Adrenal gland (tissue), 19 donors: ENCODE results near the gene IGFALS. TPM values are rescaled to one million over a fixed set of nuclear protein-coding genes. Genes with fewer than 3 reads are reported as not detected.

Experiments
- DNase-seq, 7 donors: peaks; one replicate each; pipeline ENCODE4 v3.0.0-alpha.2; 2019 to 2020
- H3K27ac ChIP-seq, 5 donors: fragments of 200-600 bp; sonication (generic) in 4 of 5; 1 replicate in 3 of 5; 2 replicates in 2 of 5; pipeline versions ENCODE4 v1.5.1 to v1.8.0; 2016 to 2020; ENCODE audit warnings: mild to moderate bottlenecking in 1 of 5
- H3K27me3 ChIP-seq: fragments of 200-600 bp; 2 replicates; pipeline ENCODE4 v1.8.0; 2021
- H3K36me3 ChIP-seq, 2 donors: fragments of 200-600 bp; replicated peaks in 1 of 2; 1 replicate in 1 of 2; 2 replicates in 1 of 2; pipeline versions ENCODE4 v1.5.1 to v1.8.0; 2018 to 2022
- H3K4me1 ChIP-seq, 2 donors: fragments of 200-600 bp; replicated peaks in 1 of 2; 1 replicate in 1 of 2; 2 replicates in 1 of 2; pipeline versions ENCODE4 v1.5.1 to v1.8.0; 2018 to 2021
- H3K4me3 ChIP-seq, 4 donors: fragments of 200-600 bp; sonication (generic) in 3 of 4; one replicate each; pipeline ENCODE4 v1.5.1; 2016 to 2018
- H3K9me3 ChIP-seq, 3 donors: fragments of 200-600 bp; sonication (generic) in 1 of 3; replicated peaks in 1 of 3; 1 replicate in 2 of 3; 2 replicates in 1 of 3; pipeline versions ENCODE4 v1.5.1 to v1.8.0; 2016 to 2021
- POLR2A ChIP-seq, 2 donors: fragments of 450-650 bp; IDR thresholded peaks; one replicate each; pipeline ENCODE4 v1.6.1; 2017; ENCODE audit warnings: antibody characterized with exemption in 2 of 2, mild to moderate bottlenecking in 2 of 2, moderate library complexity in 1 of 2
- WGBS, 4 donors: extraction: QIAGEN DNeasy Blood & Tissue Kit in 2 of 4; methylation state at CpG; one replicate each; pipeline versions ENCODE4 v1.1.5 to v1.1.7; 2013 to 2017; 5-methylcytosine and 5-hydroxymethylcytosine counted together
- intact Hi-C, 2 donors: fragments of 100-400 bp; cut with DNase I; formaldehyde crosslinking; loops; one replicate each; pipeline versions ENCODE4 v1.14.1 to v1.15.0; 2022 to 2023
- long read RNA-seq, 10 donors: library from polyadenylated mRNA in 3 of 10; unstranded in 2 of 10; stranded (forward) in 1 of 10; transcript quantifications; one replicate each; pipeline ENCODE4 v2.0.0 and lab custom pipeline, GENCODE V29; 2021 to 2026
- polyA plus RNA-seq, 3 donors: library from polyadenylated mRNA; stranded (reverse); fragments of 200-250 nt in 2 of 3; fragments of 350-450 nt in 1 of 3; fragmentation: Illumina TruSeq in 1 of 3; extraction: RNeasy Lipid Tissue Mini Kit (QIAGEN cat#74804) in 1 of 3; gene quantifications; one replicate each; pipeline ENCODE4 v1.2.3, GENCODE V29; 2013 to 2014
- total RNA-seq, 9 donors: library from RNA; depleted of rRNA in 4 of 9; stranded (reverse); fragments of >200 nt in 4 of 9; fragments of 120-200 nt in 1 of 9; fragmentation: NEBNext Ultra II Directional in 1 of 9; extraction: Animal tissue kit (Norgen Biotek cat#: 25700) in 1 of 9; gene quantifications; one replicate each; pipeline versions ENCODE4 v1.1.0 to v1.2.4, GENCODE V29; 2013 to 2023
- TF ChIP-seq, protein P1 (sequence below), 6 experiments: fragments of 450-650 bp in 4 of 6; fragments of 200-600 bp in 2 of 6; sonication (generic) in 1 of 6; IDR thresholded peaks; 1 replicate in 5 of 6; 2 replicates in 1 of 6; pipeline versions ENCODE4 v1.5.1 to v1.8.0; 2016 to 2021; ENCODE audit warnings: antibody characterized with exemption in 6 of 6, mild to moderate bottlenecking in 2 of 6, moderate library complexity in 1 of 6
- donor health status: healthy with polysubstance abuse.
- donor health status: Bipolar disorder and iron deficiency.
- donor health status: DM: yes; HTN: yes; CAD: no.
- donor health status: DM: no; HTN: no; CAD: no.
- donor health status: DM: no; HTN: no; CAD: no.
- donor health status: DM: yes; HTN: yes; CAD: no.

IGFALS gene
- total RNA-seq = 1 to 10 TPM in 2 of 9 donors, under 1 TPM in 6, not detected in 1; 0.11 to 3.9 (median 0.23) TPM
- polyA plus RNA-seq = under 1 TPM in 2 of 3 donors, not detected in 1; 0.67 to 0.97 TPM
- long read RNA-seq, donor 1, partial matches to known transcripts = 0 of 1 reads
- long read RNA-seq, donor 1, other reads (novel, unspliced or antisense) = 0 of 1 reads
- long read RNA-seq, donor 2 = 0 reads
- long read RNA-seq, donor 3 = 0 reads
- long read RNA-seq, donor 4 = 0 reads
- long read RNA-seq, donor 5 = 0 reads
- long read RNA-seq, donor 6 = 0 reads
- long read RNA-seq, donor 7 = 0 reads
- long read RNA-seq, donor 8 = 0 reads
- long read RNA-seq, donor 9, partial matches to known transcripts = 0 of 1 reads
- long read RNA-seq, donor 9, other reads (novel, unspliced or antisense) = 0 of 1 reads
- long read RNA-seq, donor 10 = 0 reads

GRCh38 chr16:1793578-1794220 lies at the start of gene IGFALS:
Gene IGFALS (minus strand): TSS chr16:1793705. CDS start chr16:1793652, 53 bp downstream.
- Histone ChIP-seq H3K27me3 (no peaks in the 10 kb centered on the region), H3K4me1 (no peaks in the 10 kb centered on the region), H3K27ac (no peak within 1 kb of the TSS), H3K4me3 (no peak within 1 kb of the TSS), H3K36me3 (peaks cover 0 to 10% of the 10 kb centered on the region in 2 donors), H3K9me3 (no peaks in the 10 kb centered on the region)
- TF ChIP-seq, protein P1, sequence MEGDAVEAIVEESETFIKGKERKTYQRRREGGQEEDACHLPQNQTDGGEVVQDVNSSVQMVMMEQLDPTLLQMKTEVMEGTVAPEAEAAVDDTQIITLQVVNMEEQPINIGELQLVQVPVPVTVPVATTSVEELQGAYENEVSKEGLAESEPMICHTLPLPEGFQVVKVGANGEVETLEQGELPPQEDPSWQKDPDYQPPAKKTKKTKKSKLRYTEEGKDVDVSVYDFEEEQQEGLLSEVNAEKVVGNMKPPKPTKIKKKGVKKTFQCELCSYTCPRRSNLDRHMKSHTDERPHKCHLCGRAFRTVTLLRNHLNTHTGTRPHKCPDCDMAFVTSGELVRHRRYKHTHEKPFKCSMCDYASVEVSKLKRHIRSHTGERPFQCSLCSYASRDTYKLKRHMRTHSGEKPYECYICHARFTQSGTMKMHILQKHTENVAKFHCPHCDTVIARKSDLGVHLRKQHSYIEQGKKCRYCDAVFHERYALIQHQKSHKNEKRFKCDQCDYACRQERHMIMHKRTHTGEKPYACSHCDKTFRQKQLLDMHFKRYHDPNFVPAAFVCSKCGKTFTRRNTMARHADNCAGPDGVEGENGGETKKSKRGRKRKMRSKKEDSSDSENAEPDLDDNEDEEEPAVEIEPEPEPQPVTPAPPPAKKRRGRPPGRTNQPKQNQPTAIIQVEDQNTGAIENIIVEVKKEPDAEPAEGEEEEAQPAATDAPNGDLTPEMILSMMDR (IDR thresholded peaks at IDR 0.05) = no peak
- no peak for TF ChIP-seq POLR2A (IDR thresholded peaks at IDR 0.05)
- 45 to 88% (median 50%) methylated on average over 5 to 28 of the region's 28 CpGs for WGBS, 4 donors
- DNase-seq = no peak
- intact Hi-C loops = no loop called here

- H3K9me3 ChIP-seq = no peaks in the 10 kb centered on the region
- TF ChIP-seq POLR2A (IDR thresholded peaks at IDR 0.05) = no peak
- TF ChIP-seq, protein P1 (IDR thresholded peaks at IDR 0.05) = no peak
- no peak overlapping the region for H3K27ac ChIP-seq
- H3K4me3 ChIP-seq = no peak overlapping the region
- intact Hi-C loops = no loop called here
- WGBS, 4 donors = 63 to 79% (median 75%) methylated on average over 9 of the region's 9 CpGs
- DNase-seq = no peak
- no peaks in the 10 kb centered on the region for H3K27me3 ChIP-seq
- no peaks in the 10 kb centered on the region for H3K36me3 ChIP-seq
- H3K4me1 ChIP-seq = no peaks in the 10 kb centered on the region
Observed at GRCh38 chr16:1839554-1839953, 46.0 kb upstream of the IGFALS start.

- intact Hi-C loops = no loop called here
- TF ChIP-seq, protein P1 (IDR thresholded peaks at IDR 0.05) = no peak
- TF ChIP-seq POLR2A (IDR thresholded peaks at IDR 0.05) = no peak
- Histone ChIP-seq H3K27ac (no peak overlapping the region), H3K9me3 (no peaks in the 10 kb centered on the region), H3K27me3 (no peaks in the 10 kb centered on the region), H3K4me3 (no peak overlapping the region), H3K36me3 (no peaks in the 10 kb centered on the region), H3K4me1 (peaks cover 7 to 15% of the 10 kb centered on the region in 2 donors)
- DNase-seq = no peak
- 87 to 94% (median 92%) methylated on average over 5 of the region's 5 CpGs for WGBS, 4 donors
Observed at GRCh38 chr16:1834096-1834495, 40.6 kb upstream of the IGFALS start.

- Histone ChIP-seq H3K36me3 (no peaks in the 10 kb centered on the region), H3K9me3 (no peaks in the 10 kb centered on the region), H3K4me3 (no peak overlapping the region), H3K4me1 (peaks cover 18 to 26% of the 10 kb centered on the region in 2 donors), H3K27ac (no peak overlapping the region), H3K27me3 (no peaks in the 10 kb centered on the region)
- WGBS, 4 donors = 60 to 82% (median 75%) methylated on average over 7 to 9 of the region's 9 CpGs
- DNase-seq = no peak
- TF ChIP-seq POLR2A (IDR thresholded peaks at IDR 0.05) = no peak
- TF ChIP-seq, protein P1 (IDR thresholded peaks at IDR 0.05) = no peak
- intact Hi-C loops = no loop called here
Observed at GRCh38 chr16:1832838-1833454, 39.4 kb upstream of the IGFALS start.
